T-helper 1 cell treated with Interleukin-12 subunit alpha and Interleukin-12 subunit beta and Interleukin-4 antibody, amounts not matched to agents 30 ng/mL and 1 ng/mL, for 36 hours (primary cell): ENCODE results near the gene DENND6B. TPM values are rescaled to one million over a fixed set of nuclear protein-coding genes. Genes with fewer than 3 reads are reported as not detected.
"Not testable (repeated sequence)": the region's sequence is repeated elsewhere in the genome, so short reads cannot be mapped to it uniquely, and the experiment has no call there.

ENCODE experiments used
- intact Hi-C: fragments of 100-400 bp; cut with micrococcal nuclease; formaldehyde crosslinking; loops from one replicate; pipeline ENCODE4 v1.15.1; 2024
- total RNA-seq: library from RNA; stranded (reverse); gene quantifications from 2 replicates; pipeline ENCODE4 v1.2.3, GENCODE V29; 2022

DENND6B gene
- total RNA-seq, 1 donor from 2014 or later, result 2.9 TPM

DNA sequence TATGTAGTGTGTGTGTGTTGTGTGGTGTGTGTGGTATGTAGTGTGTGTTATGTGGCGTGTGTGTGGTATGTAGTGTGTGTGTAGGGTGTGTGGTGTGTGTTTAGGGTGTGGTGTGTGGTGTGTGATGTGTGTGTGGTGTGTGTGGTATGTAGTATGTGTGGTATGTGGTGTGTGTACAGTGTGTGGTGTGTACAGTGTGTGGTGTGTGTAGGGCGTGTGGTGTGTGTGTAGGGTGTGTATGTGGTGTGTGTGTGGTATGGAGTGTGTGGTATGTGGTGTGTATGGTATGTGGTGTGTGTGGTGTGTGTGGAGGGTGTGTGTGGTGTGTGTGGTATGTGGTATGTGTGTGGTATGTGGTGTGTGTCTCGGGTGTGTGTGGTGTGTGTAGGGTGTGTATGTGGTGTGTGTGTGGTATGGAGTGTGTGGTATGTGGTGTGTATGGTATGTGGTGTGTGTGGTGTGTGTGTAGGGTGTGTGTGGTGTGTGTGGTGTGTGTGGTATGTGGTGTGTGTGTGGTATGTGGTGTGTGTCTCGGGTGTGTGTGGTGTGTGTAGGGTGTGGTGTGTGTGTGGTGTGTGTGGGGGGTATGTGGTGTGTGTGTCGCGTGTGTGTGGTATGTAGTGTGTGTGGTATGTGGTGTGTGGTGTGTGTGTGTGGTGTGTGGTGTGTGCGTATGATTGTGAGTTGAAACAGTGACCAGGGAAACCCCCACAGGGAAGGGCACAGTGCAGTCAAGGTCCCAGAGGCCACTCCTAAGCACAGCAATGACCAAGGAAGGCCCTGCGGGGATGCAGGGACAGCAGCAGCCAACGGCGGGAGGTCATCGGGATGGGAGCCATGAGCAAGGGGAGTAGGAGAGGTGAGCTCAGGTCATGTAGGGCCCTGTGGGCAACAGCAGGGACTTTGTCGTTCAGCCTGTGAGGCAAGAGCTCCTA is 13.4 kb upstream of the DENND6B start:
- intact Hi-C loops, result loop anchor here (5.0 kb wide), 1 partner anchor 132 kb away; no protein-coding TSS in a partner anchor

- intact Hi-C loops, result no loop called here
Observed at GRCh38 chr22:50338860-50339462, 12.1 kb upstream of the DENND6B start.

DNA sequence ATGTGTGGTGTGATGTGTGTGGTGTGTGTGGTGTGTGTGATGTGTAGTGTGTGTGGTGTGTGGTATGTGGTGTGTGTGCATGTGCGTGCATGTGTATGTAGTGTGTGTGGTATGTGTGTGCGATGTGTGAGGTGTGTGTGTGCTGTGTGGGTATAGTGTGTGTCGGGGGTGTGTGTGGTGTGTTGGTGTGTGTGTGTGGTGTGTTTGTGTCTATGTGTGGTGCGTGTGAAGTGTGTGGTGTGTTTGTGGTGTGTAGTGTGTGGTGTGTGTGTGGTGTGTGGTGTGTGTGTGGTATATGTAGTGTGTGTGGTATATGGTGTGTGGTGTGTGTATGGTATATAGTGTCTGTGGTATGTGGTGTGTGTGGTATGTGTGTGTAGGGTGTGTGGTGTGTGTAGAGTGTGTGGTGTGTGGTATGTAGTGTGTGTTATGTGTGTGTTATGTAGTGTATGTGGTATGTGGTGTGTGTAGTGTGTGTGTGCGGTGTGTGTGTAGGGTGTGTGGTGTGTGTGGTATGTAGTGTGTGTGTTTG is 11.3 kb upstream of the DENND6B start:
- intact Hi-C loops, result no loop called here

DNA sequence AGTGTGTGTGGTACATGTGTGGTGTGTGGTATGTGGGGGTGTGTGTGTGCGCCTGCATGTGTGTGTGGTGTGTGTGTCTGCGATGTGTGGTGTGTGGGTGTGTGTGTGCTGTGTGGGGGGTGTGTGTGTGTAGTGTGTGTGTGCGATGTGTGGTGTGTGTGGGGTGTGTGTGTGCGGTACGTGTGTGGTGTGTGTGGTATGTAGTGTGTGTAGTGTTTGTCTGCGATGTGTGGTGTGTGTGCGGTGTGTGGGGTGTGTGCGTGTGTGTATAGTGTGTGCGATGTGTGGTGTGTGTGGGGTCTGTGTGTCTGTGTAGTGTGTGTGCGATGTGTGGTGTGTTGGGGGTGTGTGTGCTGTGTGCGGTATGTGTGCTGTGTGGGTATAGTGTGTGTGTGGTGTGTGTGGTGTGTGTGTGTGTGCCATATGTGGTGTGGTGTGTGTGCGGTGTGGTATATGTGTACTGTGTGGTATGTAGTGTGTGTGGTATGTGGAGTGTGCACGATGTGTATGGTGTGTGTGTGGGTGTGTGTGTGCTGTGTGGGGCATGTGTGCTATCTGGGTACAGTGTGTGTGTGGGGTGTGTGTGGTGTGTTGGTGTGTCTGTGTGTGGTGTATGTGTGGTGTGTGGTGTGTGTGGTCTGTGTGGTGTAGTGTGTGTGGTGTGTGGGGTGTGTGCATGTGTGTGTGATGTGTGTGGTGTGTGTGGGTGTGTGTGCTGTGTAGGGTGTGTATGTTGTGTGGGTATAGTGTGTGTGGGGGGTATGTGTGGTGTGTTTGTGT is 10.6 kb upstream of the DENND6B start:
- intact Hi-C loops, result no loop called here

- intact Hi-C loops, result not testable (repeated sequence)
Observed at GRCh38 chr22:50334433-50334832, 7.6 kb upstream of the DENND6B start.

- intact Hi-C loops, result loop anchor here (5.0 kb wide), 1 partner anchor 182 kb away; no protein-coding TSS in a partner anchor
Observed at GRCh38 chr22:50329236-50329635, 2.4 kb upstream of the DENND6B start.

DNA sequence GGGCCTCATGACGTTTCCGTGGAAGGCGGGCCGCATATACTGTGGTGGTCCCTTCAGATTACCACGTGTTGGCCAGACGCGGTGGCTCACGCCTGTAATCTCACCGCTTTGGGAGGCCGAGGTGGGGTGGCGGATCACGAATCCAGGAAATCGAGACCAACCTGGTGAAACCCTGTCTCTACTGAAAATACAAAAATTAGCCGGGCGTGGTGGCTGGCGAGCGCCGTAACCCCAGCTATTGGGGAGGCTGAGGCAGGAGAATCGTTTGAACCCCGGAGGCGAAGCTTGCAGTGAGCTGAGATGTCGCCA is 853 bp upstream of the DENND6B start:
- intact Hi-C loops, result loop anchor here (1.0 to 5.0 kb wide), 4 partner anchors 15 to 180 kb away; partner anchors contain the start of gene MAPK11

DNA sequence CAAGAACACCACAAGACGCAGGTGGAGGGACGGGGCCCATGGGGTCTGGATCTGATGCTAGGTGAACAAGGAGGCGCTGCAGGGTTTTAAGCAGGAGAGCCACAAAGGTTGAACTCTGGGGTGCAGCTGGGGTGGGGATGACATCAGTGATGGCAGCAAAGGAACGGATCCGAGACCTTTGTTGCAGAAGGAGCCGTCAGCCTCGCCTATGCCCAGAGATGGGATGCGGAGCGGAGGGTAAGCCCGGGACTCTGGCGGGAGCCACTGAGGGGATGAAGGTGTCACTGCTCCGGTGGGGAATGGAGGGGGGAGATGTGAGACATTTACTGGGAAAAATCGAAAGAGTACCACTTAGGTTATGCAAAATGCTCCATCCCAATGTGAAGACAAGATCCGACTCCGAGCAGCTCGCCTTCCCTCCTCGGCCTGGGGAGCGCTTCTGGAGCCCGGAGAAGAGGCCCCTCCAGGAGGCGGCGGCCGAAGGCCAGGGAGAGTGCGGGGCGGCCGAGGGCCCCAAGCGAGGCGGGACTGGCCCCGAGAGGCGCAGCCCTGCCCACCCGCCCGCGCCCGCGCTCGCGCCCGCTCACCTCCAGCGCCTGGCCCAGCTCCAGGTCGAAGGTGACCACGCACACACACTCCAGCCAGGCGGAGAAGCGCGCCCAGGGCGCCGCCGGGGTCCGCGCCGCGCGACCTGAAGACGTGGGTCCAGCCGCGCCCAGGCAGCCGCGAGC is 422 bp downstream of the DENND6B start:
- intact Hi-C loops, result loop anchor here (2.0 to 5.0 kb wide), 3 partner anchors 56 to 179 kb away; partner anchors contain the start of gene MAPK11

GRCh38 chr22:50325444-50326224 is 1.2 kb downstream of the DENND6B start:
- intact Hi-C loops, result loop anchor here (2.0 to 5.0 kb wide), 3 partner anchors 55 to 178 kb away; partner anchors contain the start of gene MAPK11

GRCh38 chr22:50323900-50324299 is 2.9 kb downstream of the DENND6B start:
- intact Hi-C loops, result no loop called here

DNA sequence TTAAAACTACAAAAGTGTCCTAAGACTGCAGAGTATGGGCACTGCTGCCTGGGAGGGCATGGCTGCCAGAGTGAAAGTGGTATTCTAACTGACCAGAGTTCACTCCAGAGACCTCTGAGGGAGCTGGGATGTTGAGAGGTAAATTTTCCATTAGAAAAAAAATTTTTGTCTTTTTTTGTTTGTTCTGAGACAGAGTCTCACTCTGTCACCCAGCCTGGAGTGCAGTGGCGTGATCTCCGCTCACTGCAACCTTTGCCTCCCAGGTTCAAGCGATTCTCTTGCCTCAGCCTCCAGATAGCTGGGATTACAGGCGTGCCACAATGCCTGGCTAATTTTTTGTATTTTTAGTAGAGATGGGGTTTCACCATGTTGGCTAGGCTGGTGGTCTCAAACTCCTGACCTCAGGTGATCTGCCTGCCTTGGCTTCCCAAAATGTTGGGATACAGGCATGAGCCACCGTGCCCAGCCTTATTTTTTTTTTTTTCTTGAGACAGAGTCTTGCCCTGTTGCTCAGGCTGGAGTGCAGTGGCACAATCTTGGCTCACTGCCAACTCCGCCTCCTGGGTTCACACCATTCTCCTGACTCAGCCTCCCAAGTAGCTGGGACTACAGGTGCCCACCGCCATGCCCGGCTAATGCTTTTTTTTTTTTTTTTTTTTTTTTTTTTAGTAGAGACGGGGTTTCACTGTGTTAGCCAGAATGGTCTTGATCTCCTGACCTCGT is 4.3 kb downstream of the DENND6B start:
- intact Hi-C loops, result not testable (repeated sequence)

DNA sequence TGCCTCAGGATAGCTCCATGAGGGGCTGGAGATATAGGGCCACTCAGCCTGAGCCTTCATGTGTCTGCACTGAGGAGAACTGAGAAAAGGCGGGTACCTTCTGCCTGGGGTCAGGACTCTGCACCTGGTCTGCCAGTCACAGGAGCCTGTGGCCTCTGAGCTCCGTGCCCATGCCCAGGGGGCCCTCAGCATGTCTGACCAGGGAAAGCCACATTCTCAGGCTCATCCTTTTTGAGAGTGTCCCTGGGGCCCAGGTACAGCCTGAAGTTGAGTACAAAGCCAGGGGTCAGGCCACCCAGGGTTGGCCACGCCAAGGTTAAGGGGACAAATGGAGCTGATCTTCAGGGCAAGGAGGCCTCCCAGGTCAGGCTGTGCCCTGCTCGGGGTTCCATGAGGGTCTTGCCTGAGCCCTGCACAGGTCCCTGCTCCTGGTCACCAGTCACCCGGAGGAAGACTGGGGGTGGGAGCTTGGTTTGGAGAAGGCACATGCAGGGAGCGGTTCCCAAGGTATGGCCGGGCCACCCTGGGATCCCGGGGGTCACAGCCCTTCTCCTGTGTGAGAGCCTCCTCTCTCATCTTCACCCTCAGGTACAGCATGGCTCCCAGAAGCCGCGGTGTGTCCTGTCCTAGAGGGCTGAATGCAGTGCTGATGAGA is 6.0 kb downstream of the DENND6B start:
- intact Hi-C loops, result no loop called here

DNA sequence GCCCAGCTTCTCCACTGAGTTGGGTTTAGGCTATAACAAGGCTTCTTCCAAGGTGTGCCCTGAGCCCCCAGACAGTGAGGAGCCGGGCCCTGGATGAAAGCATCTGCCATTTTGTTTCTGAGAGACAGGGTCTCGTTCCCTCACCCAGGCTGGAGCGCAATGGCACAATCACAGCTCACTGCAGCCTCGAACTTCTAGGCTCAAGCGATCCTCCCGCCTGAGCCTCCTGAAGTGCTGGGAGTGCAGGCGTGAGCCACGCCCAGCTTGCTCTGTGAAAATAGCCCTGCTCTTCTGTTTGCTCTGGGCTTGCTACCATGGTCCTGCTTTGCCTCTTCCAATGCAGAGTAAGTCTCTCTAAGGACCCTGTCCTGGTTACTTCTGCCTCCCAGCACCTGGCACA is 6.7 kb downstream of the DENND6B start:
- intact Hi-C loops, result no loop called here

DNA sequence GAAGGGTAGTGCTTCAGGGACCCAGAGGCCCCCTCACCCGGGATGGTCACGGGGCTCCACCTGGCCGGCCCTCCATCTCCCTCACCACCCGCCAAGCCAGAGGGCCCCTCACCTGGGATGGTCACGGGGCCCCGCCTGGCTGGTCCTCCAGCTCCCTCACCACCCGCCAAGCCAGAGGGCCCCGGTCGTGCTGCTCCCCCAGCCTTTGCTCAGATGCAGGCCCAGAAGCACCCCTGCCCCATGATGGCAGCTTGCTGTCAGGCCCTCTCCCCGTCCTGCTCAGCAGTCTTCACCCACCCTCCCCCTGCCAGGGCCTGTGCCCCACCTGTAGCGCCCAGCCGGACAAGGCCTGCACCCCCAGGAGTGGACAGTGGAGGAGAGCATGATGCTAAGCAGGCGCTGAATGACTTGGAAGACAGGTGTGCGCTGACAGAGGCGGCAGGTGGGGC is 7.3 kb downstream of the DENND6B start:
- intact Hi-C loops, result no loop called here

DNA sequence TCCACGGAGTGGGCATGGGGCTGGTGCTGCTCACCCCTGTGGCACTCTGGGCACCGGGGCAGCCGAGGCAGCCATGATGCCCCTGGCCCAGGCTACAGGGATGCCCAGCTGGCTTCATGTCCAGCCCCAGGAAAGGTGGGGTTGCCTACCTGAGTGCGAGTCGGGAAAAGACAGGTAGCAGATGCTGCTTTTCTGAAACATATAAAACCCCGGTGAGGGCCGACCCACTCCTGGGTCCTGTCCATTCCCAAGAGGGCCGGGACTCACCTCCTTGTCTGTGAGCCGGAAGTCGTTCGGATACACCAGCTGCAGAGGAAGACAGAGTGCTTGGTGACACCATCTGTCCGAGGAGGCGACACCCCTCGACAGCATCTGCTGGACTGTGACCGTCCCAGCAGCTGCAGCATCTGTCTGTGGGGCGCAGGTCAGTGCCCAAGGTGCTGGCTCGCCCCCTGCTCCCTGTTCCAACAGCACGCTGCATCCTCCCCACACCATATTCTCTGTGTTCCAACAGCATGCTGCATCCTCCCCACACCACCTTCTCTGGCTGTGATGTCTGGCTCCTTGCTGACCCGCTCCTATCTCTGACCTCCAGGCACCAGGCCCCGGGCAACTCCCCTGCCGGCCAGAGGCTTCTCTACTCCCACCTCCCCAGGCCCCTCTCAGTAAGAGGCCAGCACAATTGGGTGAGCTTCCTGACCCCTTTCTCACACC is 8.0 kb downstream of the DENND6B start:
- intact Hi-C loops, result no loop called here

DNA sequence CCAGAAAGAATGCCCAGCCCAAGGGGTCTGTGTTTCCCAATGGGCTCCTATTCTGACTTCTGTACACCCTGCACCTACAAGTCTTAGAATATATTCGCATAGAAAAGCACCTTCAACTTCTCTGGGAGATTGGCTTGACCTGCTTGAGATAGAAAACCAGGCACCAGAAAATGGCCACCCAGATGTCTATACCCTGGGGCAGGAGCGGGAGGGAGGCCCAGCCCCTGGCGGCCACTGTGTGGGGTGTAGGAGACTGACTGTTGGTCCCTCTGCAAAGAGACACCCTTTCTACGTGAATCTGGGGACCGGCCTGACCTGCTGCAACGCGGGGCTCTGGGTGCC is 8.5 kb downstream of the DENND6B start:
- intact Hi-C loops, result no loop called here

DNA sequence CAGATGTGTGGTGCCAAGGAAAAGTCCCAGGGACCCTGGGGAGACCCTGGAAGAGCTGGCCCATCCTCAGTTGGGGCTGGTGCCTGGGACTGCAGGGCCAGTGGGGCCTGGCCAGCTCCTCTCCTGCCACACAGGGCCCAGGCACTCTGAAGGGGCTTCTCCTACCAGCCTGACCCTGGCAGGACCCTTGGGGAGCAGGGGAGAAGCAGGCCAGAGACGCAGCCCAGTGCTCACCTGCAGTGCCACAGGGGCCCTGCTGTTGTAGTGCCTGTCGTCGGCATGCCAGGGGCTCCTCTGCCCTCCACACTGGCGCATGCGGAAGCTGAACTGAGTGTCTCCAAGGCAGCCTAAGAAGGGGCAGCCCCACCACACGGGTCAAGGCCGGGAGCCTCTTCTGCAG is 9.1 kb downstream of the DENND6B start:
- intact Hi-C loops, result no loop called here

GRCh38 chr22:50317178-50317577 is 9.6 kb downstream of the DENND6B start:
- intact Hi-C loops, result no loop called here
